T-helper 2 cell treated with Interferon-gamma antibody and Interleukin-4, amounts not matched to agents 5 μg/mL and 100 μg/mL, for 36 hours (primary cell): ENCODE results near the gene PRKCSH.
"Not testable (repeated sequence)": the region's sequence is repeated elsewhere in the genome, so short reads cannot be mapped to it uniquely, and the experiment has no call there.

Source experiments
- DNase-seq: peaks from one replicate; pipeline ENCODE4 v3.0.0; 2021; ENCODE audit warnings: low spot score
- H3K27ac Mint-ChIP-seq: one replicate; pipeline ENCODE4 v1.8.0; 2021; ENCODE audit warnings: mild to moderate bottlenecking, mixed read lengths
- H3K27me3 Mint-ChIP-seq: one replicate; pipeline ENCODE4 v1.8.0; 2021; ENCODE audit warnings: low read depth, mixed read lengths
- H3K36me3 Mint-ChIP-seq: one replicate; pipeline ENCODE4 v1.8.0; 2021; ENCODE audit warnings: low read depth, mixed read lengths
- H3K4me1 Mint-ChIP-seq: one replicate; pipeline ENCODE4 v1.8.0; 2021; ENCODE audit warnings: low read depth, mixed read lengths
- H3K4me3 Mint-ChIP-seq: one replicate; pipeline ENCODE4 v1.8.0; 2022; ENCODE audit warnings: mild to moderate bottlenecking, moderate library complexity, mixed read lengths
- H3K9me3 Mint-ChIP-seq: one replicate; pipeline ENCODE4 v1.8.0; 2021; ENCODE audit warnings: mixed read lengths

Gene PRKCSH

DNA sequence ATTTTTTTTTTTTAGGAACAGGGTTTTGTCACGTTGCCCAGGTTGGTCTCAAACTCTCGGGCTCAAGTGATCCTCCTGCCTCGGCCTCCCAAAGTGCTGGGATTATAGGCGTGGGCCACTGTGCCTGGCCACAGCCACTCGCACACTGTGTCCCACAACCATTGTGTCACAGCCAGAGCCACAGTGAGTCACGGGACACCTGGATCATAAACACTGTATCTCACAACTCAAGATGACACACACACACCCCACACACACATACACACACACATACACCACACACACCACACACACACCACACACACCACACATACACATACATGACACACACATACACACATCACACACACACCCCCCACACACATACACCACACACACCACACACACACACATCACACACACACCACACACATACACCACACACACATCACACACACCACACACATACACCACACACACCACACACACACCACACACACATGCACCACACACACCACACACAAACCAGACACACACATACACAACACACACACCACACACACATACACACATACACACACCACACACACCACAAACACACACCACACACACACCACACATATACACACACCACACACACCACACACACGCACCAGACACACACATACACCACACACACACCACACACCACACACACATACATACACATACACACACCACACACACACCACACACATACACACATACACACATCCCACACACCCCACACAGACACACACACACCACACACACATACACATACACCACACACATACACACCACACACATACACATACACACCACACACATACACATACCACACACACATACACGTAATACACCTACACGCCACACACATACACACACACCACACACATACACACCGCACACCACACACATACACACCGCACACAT lies 29.2 kb downstream of the PRKCSH start:
- Mint-ChIP-seq H3K9me3 (no peaks in the 10 kb centered on the region), H3K36me3 (no peaks in the 10 kb centered on the region), H3K4me3 (no peak overlapping the region), H3K27me3 (no peaks in the 10 kb centered on the region), H3K4me1 (no peaks in the 10 kb centered on the region), H3K27ac (no peak overlapping the region)
- DNase-seq: no peak

DNA sequence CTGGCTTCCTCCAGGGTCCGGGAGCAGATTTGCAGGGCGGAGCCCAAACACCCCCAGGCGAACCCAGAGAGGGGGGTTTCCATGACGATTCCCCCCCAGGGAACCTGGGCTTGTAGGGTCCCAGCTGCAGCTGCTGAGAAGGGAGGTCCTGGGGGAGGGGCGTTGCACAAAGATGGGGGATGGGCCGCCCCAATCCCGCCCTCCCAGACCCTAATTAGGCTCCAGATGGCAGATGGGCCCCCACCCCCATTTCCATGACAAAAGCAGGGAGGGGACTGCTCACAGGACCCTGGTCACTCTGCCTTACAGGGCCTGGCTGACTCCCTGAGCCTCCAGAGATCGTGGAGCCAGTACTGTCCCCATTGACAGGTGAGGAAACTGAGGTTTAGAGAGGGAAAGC lies 30.2 kb downstream of the PRKCSH start:
- Mint-ChIP-seq H3K27ac (no peak overlapping the region), H3K4me3 (no peak overlapping the region), H3K27me3 (no peaks in the 10 kb centered on the region), H3K36me3 (no peaks in the 10 kb centered on the region), H3K9me3 (no peaks in the 10 kb centered on the region), H3K4me1 (no peaks in the 10 kb centered on the region)
- no peak for DNase-seq

DNA sequence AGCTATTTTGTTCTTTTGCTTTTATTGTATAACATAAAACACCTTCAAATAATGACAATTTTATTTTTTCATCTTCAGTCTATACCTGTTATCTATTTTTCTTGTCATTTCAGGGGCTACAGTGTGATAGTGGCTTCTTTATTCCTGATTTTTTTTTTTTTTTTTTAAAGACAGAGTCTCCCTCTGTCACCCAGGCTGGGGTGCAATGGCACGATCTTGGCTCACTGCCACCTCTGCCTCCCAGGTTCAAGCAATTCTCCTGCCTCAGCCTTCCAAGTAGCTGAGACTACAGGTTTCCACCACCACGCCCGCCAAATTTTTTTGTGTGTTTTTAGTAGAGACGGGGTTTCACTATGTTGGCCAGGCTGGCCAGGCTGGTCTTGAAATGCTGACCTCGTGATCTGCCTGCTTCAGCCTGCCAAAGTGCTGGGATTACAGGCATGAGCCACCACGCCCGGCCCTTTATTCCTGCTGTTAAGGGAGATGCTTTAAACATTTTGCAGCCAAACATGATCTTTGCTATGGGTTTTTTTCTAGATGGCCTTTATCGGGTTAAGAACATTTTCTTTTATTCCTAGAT lies 32.9 kb downstream of the PRKCSH start:
- H3K27me3 Mint-ChIP-seq: not testable (repeated sequence)

DNA sequence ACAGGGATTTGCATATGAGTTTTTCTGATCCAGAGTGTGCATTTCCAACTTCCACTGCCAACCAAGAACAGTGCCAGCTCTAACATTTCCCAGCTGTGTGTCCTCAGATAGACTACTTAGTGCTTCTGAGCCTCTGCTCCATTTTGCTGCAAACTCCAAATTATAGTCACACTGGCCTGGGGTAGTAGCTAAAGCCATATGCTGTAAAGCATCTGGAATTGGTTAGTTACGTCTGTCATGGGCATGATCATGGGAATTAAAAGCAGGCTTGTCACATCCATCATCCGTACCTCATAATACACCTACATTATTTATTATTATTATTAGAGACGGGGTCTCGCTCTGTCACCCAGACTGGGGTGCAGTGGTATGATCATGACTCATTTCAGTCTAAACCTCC lies 38.3 kb downstream of the PRKCSH start:
- DNase-seq: no peak
- no peaks in the 10 kb centered on the region for H3K36me3 Mint-ChIP-seq
- H3K4me1 Mint-ChIP-seq: peaks cover 2% of the 10 kb centered on the region
- peaks cover 31% of the 10 kb centered on the region for H3K27me3 Mint-ChIP-seq
- H3K4me3 Mint-ChIP-seq: no peak overlapping the region
- no peaks in the 10 kb centered on the region for H3K9me3 Mint-ChIP-seq
- H3K27ac Mint-ChIP-seq: no peak overlapping the region

More for the DNA sequence above, 32.9 kb downstream of the PRKCSH start:
- DNase-seq, H3K4me3 Mint-ChIP-seq, H3K4me1 Mint-ChIP-seq, H3K27ac Mint-ChIP-seq, H3K9me3 Mint-ChIP-seq, H3K36me3 Mint-ChIP-seq: not testable (repeated sequence)

DNA sequence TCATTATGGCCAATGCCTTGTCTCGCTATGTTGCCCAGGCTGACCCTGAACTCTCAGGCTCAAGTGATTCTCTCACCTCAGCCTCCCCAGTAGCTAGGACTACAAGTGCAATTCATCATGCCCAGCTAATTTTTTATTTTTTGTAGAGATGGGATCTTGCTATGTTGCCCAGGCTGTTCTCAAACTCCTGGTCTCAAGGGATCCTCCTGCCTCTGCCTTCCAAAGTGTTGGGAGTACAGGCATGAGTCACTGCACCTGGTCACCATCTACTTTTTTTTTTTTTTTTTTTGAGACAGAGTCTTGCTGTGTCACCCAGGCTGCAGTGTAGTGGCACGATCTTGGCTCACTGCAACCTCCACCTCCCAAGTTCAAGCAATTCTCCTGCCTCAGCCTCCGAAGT lies 39.9 kb downstream of the PRKCSH start:
- H3K27ac Mint-ChIP-seq, DNase-seq, H3K4me3 Mint-ChIP-seq, H3K36me3 Mint-ChIP-seq, H3K4me1 Mint-ChIP-seq, H3K9me3 Mint-ChIP-seq: not testable (repeated sequence)
- peaks cover 37% of the 10 kb centered on the region for H3K27me3 Mint-ChIP-seq

DNA sequence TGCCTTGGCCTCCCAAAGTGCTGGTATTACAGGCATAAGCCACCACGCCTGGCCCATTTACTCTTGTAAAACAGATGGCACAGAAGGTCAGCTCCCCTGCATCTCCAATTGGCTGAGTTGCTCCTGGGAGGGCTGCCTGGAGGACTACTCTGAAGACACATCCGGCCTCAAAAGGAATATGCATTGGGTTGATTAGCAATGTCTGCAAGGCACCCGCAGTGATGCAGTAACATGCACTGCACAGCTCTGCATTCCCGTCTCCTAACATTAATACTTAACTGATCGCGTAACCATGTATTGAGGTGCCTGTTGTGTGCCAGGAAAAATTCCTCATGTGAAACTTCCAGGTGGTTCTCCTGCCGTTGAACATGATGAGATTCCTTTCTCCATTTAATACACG lies 40.4 kb downstream of the PRKCSH start:
- Mint-ChIP-seq H3K9me3 (no peaks in the 10 kb centered on the region), H3K36me3 (peaks cover 2% of the 10 kb centered on the region), H3K27me3 (peaks cover 37% of the 10 kb centered on the region), H3K4me3 (no peak overlapping the region), H3K4me1 (peaks cover 7% of the 10 kb centered on the region), H3K27ac (no peak overlapping the region)
- DNase-seq: no peak

DNA sequence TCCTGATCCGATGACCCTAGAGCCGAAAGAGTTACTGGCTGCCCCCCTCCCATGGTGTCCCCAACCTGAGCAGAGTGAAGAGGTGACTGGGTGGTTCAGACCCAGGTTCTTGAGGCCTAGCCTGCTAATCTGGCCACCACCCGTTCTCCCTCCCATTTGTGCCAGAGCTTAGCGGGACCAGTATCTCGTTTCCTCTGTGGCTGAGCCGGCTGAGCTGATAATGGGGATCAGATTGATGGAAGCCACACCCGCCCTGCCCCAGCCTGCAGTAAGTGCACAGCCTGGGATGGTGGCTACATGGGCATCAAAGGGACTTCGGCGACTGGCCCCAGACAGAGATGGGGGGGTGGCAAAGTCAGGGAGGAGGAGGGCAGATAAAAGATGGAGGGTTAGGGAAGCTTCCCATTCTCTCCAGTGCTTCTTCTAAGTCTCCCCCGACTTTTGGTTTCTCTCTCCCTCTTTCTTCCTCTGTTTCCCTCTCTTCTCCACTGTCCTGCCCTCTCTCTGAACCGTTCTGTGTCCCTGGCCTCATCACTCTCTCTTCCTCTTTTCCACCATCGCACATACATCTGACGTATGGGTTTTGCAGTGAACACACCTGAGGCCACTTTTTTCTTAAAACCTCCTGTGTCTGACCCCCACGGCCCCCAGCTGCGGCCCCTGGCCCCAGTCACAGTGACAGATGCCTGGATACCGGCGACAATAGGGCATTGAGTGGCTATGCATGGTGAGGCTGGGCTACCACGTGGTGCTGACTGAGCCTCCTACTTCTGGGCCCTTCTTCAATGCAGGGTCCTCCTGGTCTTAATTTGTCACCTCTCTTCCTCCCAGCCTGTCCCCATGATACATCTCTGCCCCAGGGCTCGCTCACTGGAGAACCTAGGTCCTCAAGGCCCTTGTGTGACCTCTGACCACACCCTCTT lies 43.0 kb downstream of the PRKCSH start:
- Mint-ChIP-seq H3K9me3 (no peaks in the 10 kb centered on the region), H3K4me3 (peak overlapping the region; percentile 29), H3K36me3 (peaks cover 2% of the 10 kb centered on the region), H3K27ac (no peak overlapping the region), H3K4me1 (peaks cover 16% of the 10 kb centered on the region), H3K27me3 (peaks cover 46% of the 10 kb centered on the region)
- DNase-seq: no peak

DNA sequence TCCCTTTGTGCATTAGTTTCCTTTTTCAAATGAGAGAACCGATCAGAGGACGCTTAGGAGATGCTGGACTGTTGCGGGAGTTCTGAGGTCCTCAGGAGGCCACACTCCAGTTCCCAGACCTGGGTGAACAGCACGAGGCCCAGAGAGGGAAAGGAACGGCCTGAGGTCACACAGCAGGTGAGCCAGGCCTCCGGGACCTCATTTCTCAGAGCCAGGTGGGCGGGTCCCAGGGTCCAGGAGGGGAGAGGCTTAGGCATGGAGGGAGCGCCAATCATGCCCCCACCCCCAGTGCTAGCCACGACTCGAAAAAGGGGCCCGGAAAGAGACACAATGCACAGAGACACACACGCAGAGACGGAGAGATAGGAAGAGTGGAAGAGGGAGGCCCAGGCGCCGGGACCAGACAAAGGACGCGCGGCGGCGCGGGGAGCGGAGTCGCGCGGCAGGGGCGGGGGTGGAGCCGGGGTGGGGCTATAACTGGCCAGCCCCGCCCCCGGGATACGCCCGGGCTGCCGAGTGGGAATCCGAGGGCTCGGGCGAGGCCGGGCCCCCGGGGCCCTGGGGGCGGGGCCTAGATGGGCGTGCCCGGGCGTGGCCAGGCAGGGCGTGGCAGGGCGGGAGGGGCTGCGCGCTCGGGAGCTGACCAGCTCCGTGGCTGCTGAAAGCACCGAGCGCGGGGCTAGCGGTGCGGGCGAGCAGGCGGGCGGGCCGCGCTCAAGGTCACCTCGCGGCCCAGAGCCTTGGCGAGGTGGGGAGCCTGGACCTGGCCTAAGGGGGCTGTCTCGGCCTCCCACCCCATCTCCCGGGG lies 43.9 kb downstream of the PRKCSH start:
- peaks cover 5% of the 10 kb centered on the region for H3K36me3 Mint-ChIP-seq
- no peaks in the 10 kb centered on the region for H3K9me3 Mint-ChIP-seq
- peaks cover 16% of the 10 kb centered on the region for H3K4me1 Mint-ChIP-seq
- peak overlapping the region; percentile 49 for H3K27ac Mint-ChIP-seq
- peak; percentile 36 for DNase-seq
- H3K4me3 Mint-ChIP-seq: peak overlapping the region; percentile 29
- H3K27me3 Mint-ChIP-seq: peaks cover 46% of the 10 kb centered on the region

DNA sequence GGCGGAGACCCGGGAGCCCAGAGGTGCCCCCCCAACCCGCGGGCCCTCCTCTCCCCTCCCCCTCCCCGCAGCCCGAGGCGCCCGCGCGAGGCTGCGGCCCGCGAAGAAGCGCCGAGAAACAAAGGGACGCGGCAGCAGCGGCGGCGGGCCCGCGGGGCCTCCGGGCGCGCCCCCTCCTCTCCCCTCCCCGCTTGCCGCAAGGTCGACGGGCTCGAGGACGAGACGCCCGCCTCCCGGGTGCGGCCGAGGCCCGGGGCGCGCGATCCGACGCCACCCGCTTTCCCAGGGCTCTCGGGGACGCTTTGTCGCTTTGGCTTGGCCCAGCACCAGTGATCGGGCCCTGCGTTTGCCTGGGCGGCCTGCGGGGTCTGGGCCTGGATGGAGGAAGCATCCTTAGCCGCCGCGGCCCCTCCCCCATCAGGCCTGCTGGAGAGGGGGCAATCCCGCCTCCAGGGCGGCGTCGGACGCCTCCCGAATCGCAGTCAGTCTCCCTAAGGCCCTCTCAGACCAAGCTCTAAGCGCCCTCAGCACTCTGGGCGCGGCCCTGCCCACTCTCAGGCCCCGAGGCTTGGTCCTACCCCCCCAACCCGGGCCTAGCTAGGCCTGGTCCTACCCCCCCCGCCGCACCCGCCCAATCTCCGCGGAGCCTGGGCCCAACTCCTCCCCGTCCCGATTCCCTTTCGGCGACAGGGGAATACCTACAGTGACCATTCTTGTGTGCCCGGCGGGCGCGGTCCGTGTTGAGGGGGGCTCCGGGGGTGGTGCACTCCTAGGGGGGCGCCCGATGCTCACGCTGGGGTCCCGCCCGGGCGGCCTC lies 44.7 kb downstream of the PRKCSH start:
- DNase-seq: no peak
- peaks cover 7% of the 10 kb centered on the region for H3K36me3 Mint-ChIP-seq
- peaks cover 43% of the 10 kb centered on the region for H3K27me3 Mint-ChIP-seq
- H3K27ac Mint-ChIP-seq: no peak overlapping the region
- peaks cover 16% of the 10 kb centered on the region for H3K4me1 Mint-ChIP-seq
- H3K9me3 Mint-ChIP-seq: no peaks in the 10 kb centered on the region
- H3K4me3 Mint-ChIP-seq: no peak overlapping the region

DNA sequence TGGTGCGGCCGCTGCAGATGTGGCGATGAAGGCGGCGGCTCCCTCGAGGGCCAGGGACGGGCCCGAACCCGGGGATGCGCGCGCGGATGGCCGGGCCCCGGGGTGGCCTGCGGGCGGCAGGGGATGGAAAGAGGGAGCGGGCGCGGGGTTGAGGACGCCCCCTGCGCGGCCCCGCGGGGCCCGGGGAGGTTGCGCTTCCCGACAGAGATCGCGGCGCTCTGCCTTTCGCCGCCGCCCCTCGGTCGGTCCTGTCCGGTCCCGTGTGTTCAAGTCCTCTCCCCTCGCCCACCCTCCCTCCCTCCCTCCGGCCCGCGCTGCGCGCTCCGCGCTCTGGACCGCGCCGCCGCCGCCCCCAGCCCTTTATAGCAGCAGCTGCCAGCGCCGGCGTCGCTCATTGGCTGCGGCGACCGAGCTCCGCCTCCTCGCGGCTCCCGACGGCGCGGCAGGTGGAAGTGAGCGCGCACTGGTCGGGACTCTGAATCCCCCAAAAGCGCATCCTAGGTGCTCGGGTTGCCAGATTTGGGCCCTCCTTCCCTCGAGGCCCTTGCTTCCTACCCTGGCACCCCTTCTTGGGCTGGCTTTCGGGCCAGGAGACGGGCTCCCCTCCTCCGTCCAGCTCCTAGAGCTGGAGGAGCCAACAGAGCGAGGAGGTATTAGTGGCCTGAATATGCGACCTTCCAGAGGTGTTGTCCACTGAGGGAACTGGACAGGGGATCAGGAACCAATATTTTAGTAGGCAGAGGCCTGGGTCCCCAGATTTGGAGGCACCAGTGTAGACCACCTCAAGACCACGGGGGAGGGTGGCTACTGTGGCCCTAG lies 45.5 kb downstream of the PRKCSH start, which contains the start of gene ELAVL3:
ELAVL3 (minus strand) TSS at position 332 of the 819 bp plus-strand sequence. CDS start 438 bp downstream, outside the sequence.
- Mint-ChIP-seq H3K4me1 (peaks cover 16% of the 10 kb centered on the region), H3K9me3 (no peaks in the 10 kb centered on the region), H3K27ac (peak within 1 kb of the TSS; percentile 57), H3K4me3 (peak within 1 kb of the TSS; percentile 75), H3K36me3 (peaks cover 9% of the 10 kb centered on the region), H3K27me3 (peaks cover 42% of the 10 kb centered on the region)
- DNase-seq: no peak

DNA sequence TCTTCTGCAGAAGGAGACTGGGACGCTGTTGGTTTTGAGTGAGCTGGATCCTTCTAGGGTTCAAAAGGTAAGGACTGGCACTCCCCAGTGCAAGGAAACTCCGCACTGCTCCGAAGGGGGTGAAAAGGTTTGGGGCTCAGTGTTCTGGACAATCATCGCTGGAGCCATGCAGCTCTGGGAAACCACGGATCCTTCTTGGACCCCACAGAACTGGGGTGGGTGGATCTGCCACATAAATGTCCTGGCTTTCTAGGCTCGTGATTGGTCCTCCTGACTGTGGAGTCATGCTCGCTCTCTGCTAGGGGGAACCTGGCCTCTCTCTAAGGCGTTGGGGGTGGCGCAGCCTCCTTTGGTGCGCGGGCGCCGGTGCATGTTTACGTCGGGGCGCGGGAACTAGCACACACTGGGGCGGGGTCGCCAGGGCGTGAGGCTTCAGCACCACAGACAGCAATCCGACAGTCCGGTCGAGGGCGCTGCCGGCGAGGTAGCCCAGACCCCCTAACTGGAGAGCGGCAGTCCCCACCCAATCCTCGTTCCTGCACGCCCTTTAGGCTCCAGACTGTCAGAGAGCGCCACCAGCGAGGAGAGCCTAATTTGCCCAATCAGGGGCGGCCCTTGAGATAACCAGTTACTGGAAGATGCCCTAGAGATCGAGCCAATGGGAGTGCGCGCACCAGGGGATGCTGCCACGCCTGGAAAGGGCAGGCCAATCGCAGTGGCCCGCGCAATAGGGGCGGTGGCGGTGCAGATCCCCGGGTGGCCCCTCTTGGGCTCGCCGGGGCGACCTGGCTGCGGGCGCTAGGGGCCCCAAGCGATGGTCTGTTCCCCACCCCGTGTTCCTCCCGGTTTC lies 46.3 kb downstream of the PRKCSH start:
- Mint-ChIP-seq H3K27ac (peak overlapping the region; percentile 69), H3K27me3 (peaks cover 37% of the 10 kb centered on the region), H3K36me3 (peaks cover 9% of the 10 kb centered on the region), H3K4me1 (peaks cover 16% of the 10 kb centered on the region), H3K4me3 (peak overlapping the region; percentile 75), H3K9me3 (no peaks in the 10 kb centered on the region)
- peak; percentile 86 for DNase-seq
